ENCODE data around the gene HORMAD2.

DNA sequence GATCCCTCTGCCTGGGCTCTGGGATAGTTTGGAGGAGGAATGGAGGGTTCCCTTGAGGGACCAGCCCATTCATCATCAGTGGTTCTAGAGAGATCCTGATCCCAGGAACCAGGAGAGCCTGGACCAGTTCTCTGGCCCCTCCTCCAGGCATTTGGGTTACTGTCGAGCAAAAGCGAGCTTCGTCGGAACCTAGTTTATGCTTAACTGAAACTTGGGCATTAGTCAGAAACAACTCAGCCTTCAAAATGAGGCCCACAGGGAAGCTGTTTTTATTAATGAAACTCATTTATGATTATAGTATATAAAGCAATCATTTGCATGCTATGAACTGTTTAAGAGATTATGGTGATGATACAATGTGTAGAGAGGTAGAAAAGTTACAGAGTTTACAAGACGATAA lies 104.9 kb downstream of the HORMAD2 start:
- TF ChIP-seq, protein P1, sequence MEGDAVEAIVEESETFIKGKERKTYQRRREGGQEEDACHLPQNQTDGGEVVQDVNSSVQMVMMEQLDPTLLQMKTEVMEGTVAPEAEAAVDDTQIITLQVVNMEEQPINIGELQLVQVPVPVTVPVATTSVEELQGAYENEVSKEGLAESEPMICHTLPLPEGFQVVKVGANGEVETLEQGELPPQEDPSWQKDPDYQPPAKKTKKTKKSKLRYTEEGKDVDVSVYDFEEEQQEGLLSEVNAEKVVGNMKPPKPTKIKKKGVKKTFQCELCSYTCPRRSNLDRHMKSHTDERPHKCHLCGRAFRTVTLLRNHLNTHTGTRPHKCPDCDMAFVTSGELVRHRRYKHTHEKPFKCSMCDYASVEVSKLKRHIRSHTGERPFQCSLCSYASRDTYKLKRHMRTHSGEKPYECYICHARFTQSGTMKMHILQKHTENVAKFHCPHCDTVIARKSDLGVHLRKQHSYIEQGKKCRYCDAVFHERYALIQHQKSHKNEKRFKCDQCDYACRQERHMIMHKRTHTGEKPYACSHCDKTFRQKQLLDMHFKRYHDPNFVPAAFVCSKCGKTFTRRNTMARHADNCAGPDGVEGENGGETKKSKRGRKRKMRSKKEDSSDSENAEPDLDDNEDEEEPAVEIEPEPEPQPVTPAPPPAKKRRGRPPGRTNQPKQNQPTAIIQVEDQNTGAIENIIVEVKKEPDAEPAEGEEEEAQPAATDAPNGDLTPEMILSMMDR (conservative IDR thresholded peaks at IDR 0.05 in 1 of 2, IDR thresholded peaks at IDR 0.05 in 1 of 2; ENCODE audit: extremely low read depth in 1 of 2, insufficient read depth in 1 of 2, low read depth in 1 of 2, low read length in 2 of 2) = no peak
- TF ChIP-seq EZH2 (IDR thresholded peaks at IDR 0.05; ENCODE audit: borderline replicate concordance, low read length) = no peak
